Loucy (cell line): ENCODE data around the gene ZNF750.

Experiments used
- CTCF ChIP-seq: fragments of 200-600 bp; sonication (generic); conservative IDR thresholded peaks from 2 replicates; pipeline ENCODE4 v1.5.1; 2014; ENCODE audit warnings: mild to moderate bottlenecking, antibody characterized with exemption, low read length
- EZH2phosphoT487 ChIP-seq: fragments of 200-600 bp; IDR thresholded peaks from 2 replicates; pipeline ENCODE4 v1.6.1; 2018; ENCODE audit warnings: antibody characterized with exemption, mild to moderate bottlenecking, moderate library complexity, borderline replicate concordance

- TF ChIP-seq CTCF (no peak), EZH2phosphoT487 (no peak)
Observed at GRCh38 chr17:82789806-82790205, 50.0 kb downstream of the ZNF750 start.
